ENCODE results near the gene MTRF1L. TPM values are rescaled to one million over a fixed set of nuclear protein-coding genes. Genes with fewer than 3 reads are reported as not detected.

The MTRF1L gene
- total and polyA plus RNA-seq, 2 of the 13 experiments (the other 11 are each of a cell fraction or from before 2014, with no cell fraction given): 17.6 to 28.7 TPM

GRCh38 chr6:153002613-153003365, at the start of gene MTRF1L (continued):
- TF ChIP-seq TIGD3 (CRISPR knock-in tag; IDR thresholded peaks at IDR 0.05; ENCODE audit: borderline replicate concordance): no peak
- TF ChIP-seq PHF20 (CRISPR knock-in tag; IDR thresholded peaks at IDR 0.05): peak; percentile 86
- TF ChIP-seq ZNF746 (CRISPR knock-in tag; IDR thresholded peaks at IDR 0.05): peak; percentile 74; the same call in 1 of the 2 replicates
- peak; percentile 87; the same call in 1 of the 2 replicates for TF ChIP-seq ZNF788 (CRISPR knock-in tag; IDR thresholded peaks at IDR 0.05; ENCODE audit: borderline replicate concordance)
- TF ChIP-seq SMAD3 (CRISPR knock-in tag; IDR thresholded peaks at IDR 0.05): peak; percentile 55
- no peak; the same call in 1 of the 2 replicates for TF ChIP-seq ZNF275 (CRISPR knock-in tag; IDR thresholded peaks at IDR 0.05; ENCODE audit: borderline replicate concordance)
- TF ChIP-seq FOXO1 (CRISPR knock-in tag; IDR thresholded peaks at IDR 0.05): no peak
- TF ChIP-seq EED (CRISPR knock-in tag; IDR thresholded peaks at IDR 0.05): peak; percentile 40; the same call in 1 of the 2 replicates
- TF ChIP-seq, protein P1, sequence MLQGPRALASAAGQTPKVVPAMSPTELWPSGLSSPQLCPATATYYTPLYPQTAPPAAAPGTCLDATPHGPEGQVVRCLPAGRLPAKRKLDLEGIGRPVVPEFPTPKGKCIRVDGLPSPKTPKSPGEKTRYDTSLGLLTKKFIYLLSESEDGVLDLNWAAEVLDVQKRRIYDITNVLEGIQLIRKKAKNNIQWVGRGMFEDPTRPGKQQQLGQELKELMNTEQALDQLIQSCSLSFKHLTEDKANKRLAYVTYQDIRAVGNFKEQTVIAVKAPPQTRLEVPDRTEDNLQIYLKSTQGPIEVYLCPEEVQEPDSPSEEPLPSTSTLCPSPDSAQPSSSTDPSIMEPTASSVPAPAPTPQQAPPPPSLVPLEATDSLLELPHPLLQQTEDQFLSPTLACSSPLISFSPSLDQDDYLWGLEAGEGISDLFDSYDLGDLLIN (CRISPR knock-in tag; IDR thresholded peaks at IDR 0.05; ENCODE audit: borderline replicate concordance): 0 out of 2 replicates have a peak, but pooled peaks have one; percentile 68
- peak; percentile 27; the same call in 1 of the 2 replicates for TF ChIP-seq TCF7 (IDR thresholded peaks at IDR 0.05; ENCODE audit: low read depth)
- peak; percentile 79 for TF ChIP-seq SP2 (CRISPR knock-in tag; IDR thresholded peaks at IDR 0.05)
- peak; percentile 86 for TF ChIP-seq ZNF18 (CRISPR knock-in tag; IDR thresholded peaks at IDR 0.05; ENCODE audit: insufficient replicate concordance)
- TF ChIP-seq ONECUT2 (CRISPR knock-in tag; IDR thresholded peaks at IDR 0.05): peak; percentile 54; the same call in 1 of the 2 replicates
- TF ChIP-seq, protein P2, sequence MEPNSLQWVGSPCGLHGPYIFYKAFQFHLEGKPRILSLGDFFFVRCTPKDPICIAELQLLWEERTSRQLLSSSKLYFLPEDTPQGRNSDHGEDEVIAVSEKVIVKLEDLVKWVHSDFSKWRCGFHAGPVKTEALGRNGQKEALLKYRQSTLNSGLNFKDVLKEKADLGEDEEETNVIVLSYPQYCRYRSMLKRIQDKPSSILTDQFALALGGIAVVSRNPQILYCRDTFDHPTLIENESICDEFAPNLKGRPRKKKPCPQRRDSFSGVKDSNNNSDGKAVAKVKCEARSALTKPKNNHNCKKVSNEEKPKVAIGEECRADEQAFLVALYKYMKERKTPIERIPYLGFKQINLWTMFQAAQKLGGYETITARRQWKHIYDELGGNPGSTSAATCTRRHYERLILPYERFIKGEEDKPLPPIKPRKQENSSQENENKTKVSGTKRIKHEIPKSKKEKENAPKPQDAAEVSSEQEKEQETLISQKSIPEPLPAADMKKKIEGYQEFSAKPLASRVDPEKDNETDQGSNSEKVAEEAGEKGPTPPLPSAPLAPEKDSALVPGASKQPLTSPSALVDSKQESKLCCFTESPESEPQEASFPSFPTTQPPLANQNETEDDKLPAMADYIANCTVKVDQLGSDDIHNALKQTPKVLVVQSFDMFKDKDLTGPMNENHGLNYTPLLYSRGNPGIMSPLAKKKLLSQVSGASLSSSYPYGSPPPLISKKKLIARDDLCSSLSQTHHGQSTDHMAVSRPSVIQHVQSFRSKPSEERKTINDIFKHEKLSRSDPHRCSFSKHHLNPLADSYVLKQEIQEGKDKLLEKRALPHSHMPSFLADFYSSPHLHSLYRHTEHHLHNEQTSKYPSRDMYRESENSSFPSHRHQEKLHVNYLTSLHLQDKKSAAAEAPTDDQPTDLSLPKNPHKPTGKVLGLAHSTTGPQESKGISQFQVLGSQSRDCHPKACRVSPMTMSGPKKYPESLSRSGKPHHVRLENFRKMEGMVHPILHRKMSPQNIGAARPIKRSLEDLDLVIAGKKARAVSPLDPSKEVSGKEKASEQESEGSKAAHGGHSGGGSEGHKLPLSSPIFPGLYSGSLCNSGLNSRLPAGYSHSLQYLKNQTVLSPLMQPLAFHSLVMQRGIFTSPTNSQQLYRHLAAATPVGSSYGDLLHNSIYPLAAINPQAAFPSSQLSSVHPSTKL (CRISPR knock-in tag; IDR thresholded peaks at IDR 0.05): peak; percentile 64
- no peak for TF ChIP-seq TRIM22 (IDR thresholded peaks at IDR 0.05)
- no peak for TF ChIP-seq ZBTB42 (CRISPR knock-in tag; IDR thresholded peaks at IDR 0.05)
- TF ChIP-seq NCOA2 (CRISPR knock-in tag; IDR thresholded peaks at IDR 0.05): no peak; the same call in 1 of the 2 replicates

All from HepG2 (cell line).